ENCODE measurements around the gene ZNF200. TPM values are rescaled to one million over a fixed set of nuclear protein-coding genes. Genes with fewer than 3 reads are reported as not detected.

Gene ZNF200
- polyA plus RNA-seq, 3 donors: 2.0 to 2.8 (median 2.5) TPM

DNA sequence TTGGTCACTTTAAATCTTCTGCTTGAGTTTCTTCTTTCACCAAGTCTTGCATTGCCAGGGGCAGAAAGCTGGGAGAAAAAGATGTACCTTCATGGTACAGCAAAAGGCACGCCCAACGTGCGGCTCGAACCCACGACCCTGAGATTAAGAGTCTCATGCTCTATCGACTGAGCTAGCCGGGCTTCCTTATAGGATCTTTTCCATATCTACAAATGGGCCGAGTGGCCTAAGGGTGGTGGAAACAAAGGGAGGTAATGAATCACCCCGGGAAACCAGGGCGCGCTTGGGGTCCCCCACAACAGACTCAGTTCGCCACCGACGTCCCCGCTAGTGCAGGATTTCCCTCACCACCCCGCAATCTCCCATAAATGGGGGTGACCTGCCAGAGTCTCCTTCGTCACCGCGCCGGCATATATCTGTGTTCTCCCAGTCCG lies 54.5 kb downstream of the ZNF200 start:
- H3K4me3 ChIP-seq (replicated peaks in 1 of 3; ENCODE audit: low read depth in 2 of 3, low read length in 3 of 3): no peak overlapping the region
- peaks cover 6 to 50% (median 40%) of the 10 kb centered on the region in 7 donors for H3K9me3 Mint-ChIP-seq
- H3K27ac Mint-ChIP-seq: no peak overlapping the region
- TF ChIP-seq, protein P1, sequence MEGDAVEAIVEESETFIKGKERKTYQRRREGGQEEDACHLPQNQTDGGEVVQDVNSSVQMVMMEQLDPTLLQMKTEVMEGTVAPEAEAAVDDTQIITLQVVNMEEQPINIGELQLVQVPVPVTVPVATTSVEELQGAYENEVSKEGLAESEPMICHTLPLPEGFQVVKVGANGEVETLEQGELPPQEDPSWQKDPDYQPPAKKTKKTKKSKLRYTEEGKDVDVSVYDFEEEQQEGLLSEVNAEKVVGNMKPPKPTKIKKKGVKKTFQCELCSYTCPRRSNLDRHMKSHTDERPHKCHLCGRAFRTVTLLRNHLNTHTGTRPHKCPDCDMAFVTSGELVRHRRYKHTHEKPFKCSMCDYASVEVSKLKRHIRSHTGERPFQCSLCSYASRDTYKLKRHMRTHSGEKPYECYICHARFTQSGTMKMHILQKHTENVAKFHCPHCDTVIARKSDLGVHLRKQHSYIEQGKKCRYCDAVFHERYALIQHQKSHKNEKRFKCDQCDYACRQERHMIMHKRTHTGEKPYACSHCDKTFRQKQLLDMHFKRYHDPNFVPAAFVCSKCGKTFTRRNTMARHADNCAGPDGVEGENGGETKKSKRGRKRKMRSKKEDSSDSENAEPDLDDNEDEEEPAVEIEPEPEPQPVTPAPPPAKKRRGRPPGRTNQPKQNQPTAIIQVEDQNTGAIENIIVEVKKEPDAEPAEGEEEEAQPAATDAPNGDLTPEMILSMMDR (IDR thresholded peaks at IDR 0.05): no peak
- peaks cover 2 to 39% of the 10 kb centered on the region in 2 donors for H3K9me3 ChIP-seq (replicated peaks in 1 of 2; ENCODE audit: control insufficient read depth in 1 of 2, insufficient read depth in 1 of 2, low read length in 2 of 2)
- no peak overlapping the region for H2AFZ ChIP-seq (ENCODE audit: insufficient read depth, low read depth, low read length, poor library complexity, severe bottlenecking)
- 33% methylated on average over 3 of the region's 21 CpGs for WGBS (ENCODE audit: insufficient coverage)
- peaks cover 94 to 100% (median 99%) of the 10 kb centered on the region in 3 donors for H3K27me3 Mint-ChIP-seq (ENCODE audit: low read depth in 3 of 3)
- H3K9ac ChIP-seq (ENCODE audit: insufficient read depth, low read length, poor library complexity, severe bottlenecking): no peak overlapping the region
- H4K20me1 ChIP-seq (ENCODE audit: insufficient read depth, low read length): no peaks in the 10 kb centered on the region
- DNase-seq: no peak
- peaks cover 8 to 16% of the 10 kb centered on the region in 2 donors for H3K36me3 Mint-ChIP-seq
- no peak overlapping the region for H3K4me2 ChIP-seq (replicated peaks; ENCODE audit: extremely low read depth, low read length, poor library complexity, severe bottlenecking)
- no peak overlapping the region for H3K27ac ChIP-seq (ENCODE audit: low read depth in 1 of 2, low read length in 2 of 2)
- no peaks in the 10 kb centered on the region for H3K79me2 ChIP-seq (ENCODE audit: insufficient read depth, low read length)
- H3K36me3 ChIP-seq (replicated peaks in 1 of 2; ENCODE audit: control insufficient read depth in 1 of 2, insufficient read depth in 2 of 2, low read length in 2 of 2): no peaks in the 10 kb centered on the region
- H3K4me3 Mint-ChIP-seq: peak overlapping the region in 1 of 2 donors; percentile 72
- H3K4me1 Mint-ChIP-seq: peaks cover 21% of the 10 kb centered on the region
- intact Hi-C loops (cut with micrococcal nuclease): no loop called here
- H3K27me3 ChIP-seq (ENCODE audit: control insufficient read depth in 2 of 2, insufficient read depth in 2 of 2, low read length in 2 of 2): peaks cover 62 to 96% of the 10 kb centered on the region in 2 donors
- H3K4me1 ChIP-seq (ENCODE audit: control insufficient read depth in 1 of 2, insufficient read depth in 2 of 2, low read length in 2 of 2): peaks cover 12 to 16% of the 10 kb centered on the region in 2 donors

DNA sequence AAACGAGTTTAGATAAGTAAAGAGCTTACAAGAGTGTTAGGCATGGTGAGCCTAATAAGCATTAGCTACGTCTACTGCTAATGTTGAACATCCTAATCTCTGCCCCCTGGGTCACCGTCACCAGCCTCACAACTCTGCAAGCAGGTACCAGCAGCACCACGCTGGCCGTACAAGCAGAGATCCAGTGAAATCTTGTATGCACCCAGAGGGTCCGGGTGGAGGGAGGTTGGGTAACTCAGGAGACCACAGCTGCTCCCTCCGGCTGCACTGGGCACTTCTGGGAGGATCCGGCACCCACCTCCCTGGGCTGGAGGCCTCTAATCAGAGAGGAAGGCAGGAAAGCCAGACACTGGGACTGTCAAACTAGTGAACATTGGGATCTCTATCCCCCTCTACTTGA lies 55.3 kb downstream of the ZNF200 start:
- Mint-ChIP-seq H3K27ac (no peak overlapping the region), H3K27me3 (ENCODE audit: low read depth in 3 of 3) (peaks cover 98 to 100% (median 100%) of the 10 kb centered on the region in 3 donors), H3K9me3 (peaks cover 6 to 54% (median 41%) of the 10 kb centered on the region in 7 donors), H3K4me1 (peaks cover 21% of the 10 kb centered on the region), H3K4me3 (peak overlapping the region in 1 of 2 donors; percentile 72), H3K36me3 (peaks cover 8 to 16% of the 10 kb centered on the region in 2 donors)
- Histone ChIP-seq H3K4me3 (replicated peaks in 1 of 3; ENCODE audit: low read depth in 2 of 3, low read length in 3 of 3) (no peak overlapping the region), H3K9ac (ENCODE audit: insufficient read depth, low read length, poor library complexity, severe bottlenecking) (no peak overlapping the region), H3K9me3 (replicated peaks in 1 of 2; ENCODE audit: control insufficient read depth in 1 of 2, insufficient read depth in 1 of 2, low read length in 2 of 2) (peaks cover 5 to 47% of the 10 kb centered on the region in 2 donors), H3K27me3 (ENCODE audit: control insufficient read depth in 2 of 2, insufficient read depth in 2 of 2, low read length in 2 of 2) (peaks cover 65 to 96% of the 10 kb centered on the region in 2 donors), H2AFZ (ENCODE audit: insufficient read depth, low read depth, low read length, poor library complexity, severe bottlenecking) (no peak overlapping the region), H4K20me1 (ENCODE audit: insufficient read depth, low read length) (no peaks in the 10 kb centered on the region), H3K79me2 (ENCODE audit: insufficient read depth, low read length) (no peaks in the 10 kb centered on the region), H3K36me3 (replicated peaks in 1 of 2; ENCODE audit: control insufficient read depth in 1 of 2, insufficient read depth in 2 of 2, low read length in 2 of 2) (no peaks in the 10 kb centered on the region), H3K27ac (ENCODE audit: low read depth in 1 of 2, low read length in 2 of 2) (no peak overlapping the region), H3K4me1 (ENCODE audit: control insufficient read depth in 1 of 2, insufficient read depth in 2 of 2, low read length in 2 of 2) (peaks cover 12 to 16% of the 10 kb centered on the region in 2 donors), H3K4me2 (replicated peaks; ENCODE audit: extremely low read depth, low read length, poor library complexity, severe bottlenecking) (no peak overlapping the region)
- 88% methylated on average over 3 of the region's 8 CpGs for WGBS (ENCODE audit: insufficient coverage)
- no peak for DNase-seq
- TF ChIP-seq, protein P1 (IDR thresholded peaks at IDR 0.05): no peak
- intact Hi-C loops (cut with micrococcal nuclease): no loop called here
